Stimulated activated CD8-positive, alpha-beta memory T cell treated with anti-CD3 and anti-CD28 coated beads, Interleukin-12 subunit alpha, Interleukin-12 subunit beta, amount 100 ng/mL, for 24 hours (primary cell): ENCODE measurements around the gene FMN2.

Experiments
- DNase-seq: peaks from one replicate; pipeline ENCODE4 v3.0.0-alpha.2; 2020; ENCODE audit errors: extremely low read depth

Gene FMN2

GRCh38 chr1:240198376-240198775, 106.7 kb downstream of the FMN2 start:
- no peak for DNase-seq

- DNase-seq, result no peak
Measured at GRCh38 chr1:240199758-240200645, 108.3 kb downstream of the FMN2 start.

DNA sequence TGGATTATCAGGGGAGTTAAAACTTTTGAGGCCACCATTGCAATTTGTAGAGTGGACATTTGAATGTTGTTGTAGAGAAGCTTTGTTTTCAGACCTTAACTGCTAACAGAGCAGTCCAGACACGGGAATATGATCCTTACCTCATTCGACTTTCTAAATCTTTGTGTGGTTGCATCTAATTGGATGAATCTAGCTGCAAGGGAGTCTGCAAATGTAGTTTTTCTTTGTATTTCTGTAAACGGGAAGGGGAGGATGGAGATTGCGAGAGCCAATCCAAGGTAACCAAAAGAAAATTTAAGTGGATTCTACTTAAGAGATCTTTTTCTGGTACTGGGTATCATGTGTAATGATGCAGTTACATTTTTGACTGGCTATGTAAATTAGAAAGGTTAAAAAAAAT, 110.2 kb downstream of the FMN2 start:
- DNase-seq, result no peak

- DNase-seq, result no peak
Measured at GRCh38 chr1:240207073-240207709, 115.5 kb downstream of the FMN2 start.

DNA sequence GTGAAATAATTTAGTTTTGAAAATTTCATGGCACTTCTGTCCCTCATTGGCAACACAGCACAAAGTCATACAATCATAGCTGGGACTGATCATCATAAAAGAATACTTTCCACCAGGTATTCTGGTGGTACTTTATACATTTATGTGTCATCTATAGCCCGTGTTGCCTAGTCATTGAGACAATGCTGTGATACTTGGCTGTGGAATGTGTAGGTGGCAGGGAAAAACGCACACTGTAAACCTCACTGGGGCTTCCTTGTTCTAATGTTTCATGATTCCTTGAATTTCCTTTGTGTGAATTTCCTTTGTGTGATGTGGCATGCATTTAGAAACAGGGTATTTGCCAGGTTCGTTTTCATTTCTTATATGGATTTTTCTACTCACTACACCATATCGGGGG, 118.3 kb downstream of the FMN2 start:
- DNase-seq, result no peak

GRCh38 chr1:240212556-240212955, 120.9 kb downstream of the FMN2 start:
- no peak for DNase-seq

- no peak for DNase-seq
Measured at GRCh38 chr1:240217403-240217802, 125.7 kb downstream of the FMN2 start.

GRCh38 chr1:240219104-240219503, 127.4 kb downstream of the FMN2 start:
- no peak for DNase-seq

DNA sequence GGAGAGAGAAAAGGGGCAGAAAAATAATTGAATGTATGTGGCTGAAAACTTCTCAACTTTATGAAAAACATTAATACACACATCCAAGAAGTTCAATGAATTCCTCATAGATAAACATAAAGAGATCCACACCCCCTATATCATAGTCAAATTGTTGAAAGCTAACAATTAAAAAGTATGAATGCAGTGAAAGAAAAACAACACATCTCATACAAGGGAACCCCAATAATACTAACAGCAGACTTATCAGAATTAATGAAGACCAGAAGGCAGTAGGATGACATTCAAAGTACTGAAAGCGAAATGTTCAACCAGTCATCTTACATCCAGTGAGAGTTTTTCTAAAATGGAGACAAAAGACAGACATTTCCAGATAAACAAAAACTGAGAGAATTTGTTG, 134.4 kb downstream of the FMN2 start:
- DNase-seq, result no peak

- no peak for DNase-seq
Measured at GRCh38 chr1:240230816-240231215, 139.1 kb downstream of the FMN2 start.

DNA sequence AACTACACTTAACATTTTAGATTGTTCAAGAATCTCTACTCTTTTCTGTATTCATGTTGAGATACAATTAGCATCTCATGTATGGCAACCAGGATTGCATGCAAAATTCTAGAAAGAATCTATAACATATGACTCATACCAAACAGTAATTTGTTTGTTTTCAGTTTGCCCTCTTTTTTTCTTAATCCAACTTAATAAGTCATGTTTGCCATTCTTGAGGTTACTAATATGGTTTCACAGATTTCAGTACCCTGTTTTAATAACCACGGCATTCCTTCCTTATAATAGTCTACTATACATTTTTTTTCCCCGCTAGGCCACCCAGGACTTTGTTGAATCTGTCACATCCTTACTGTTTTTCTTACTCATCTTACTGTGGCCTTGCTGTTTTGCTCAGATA, 140.8 kb downstream of the FMN2 start:
- DNase-seq, result no peak

GRCh38 chr1:240234485-240235210, 143.0 kb downstream of the FMN2 start:
- no peak for DNase-seq

GRCh38 chr1:240235521-240236288, 144.0 kb downstream of the FMN2 start:
- no peak for DNase-seq

DNA sequence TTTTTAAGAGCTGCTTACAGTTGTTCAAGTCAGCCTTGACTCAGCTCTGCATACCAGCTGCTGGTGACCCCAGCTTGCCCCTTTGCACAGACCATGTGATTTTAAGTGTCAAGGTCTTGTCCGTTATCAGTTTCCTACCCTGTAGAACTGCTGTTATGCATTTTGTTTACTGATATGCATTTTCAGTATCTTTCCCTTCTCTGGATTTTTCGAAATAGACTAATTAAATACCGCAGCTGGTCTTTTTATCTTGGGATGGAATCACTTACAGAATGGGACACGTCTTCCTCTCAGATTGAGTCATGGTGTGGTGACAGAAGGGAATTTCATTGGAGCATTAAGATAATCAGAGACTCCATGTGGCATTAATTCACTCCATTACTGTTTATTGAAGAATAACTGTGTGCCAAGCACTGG, 145.6 kb downstream of the FMN2 start:
- DNase-seq, result no peak

- no peak for DNase-seq
Measured at GRCh38 chr1:240239309-240239708, 147.6 kb downstream of the FMN2 start.

GRCh38 chr1:240241278-240241677, 149.6 kb downstream of the FMN2 start:
- no peak for DNase-seq

DNA sequence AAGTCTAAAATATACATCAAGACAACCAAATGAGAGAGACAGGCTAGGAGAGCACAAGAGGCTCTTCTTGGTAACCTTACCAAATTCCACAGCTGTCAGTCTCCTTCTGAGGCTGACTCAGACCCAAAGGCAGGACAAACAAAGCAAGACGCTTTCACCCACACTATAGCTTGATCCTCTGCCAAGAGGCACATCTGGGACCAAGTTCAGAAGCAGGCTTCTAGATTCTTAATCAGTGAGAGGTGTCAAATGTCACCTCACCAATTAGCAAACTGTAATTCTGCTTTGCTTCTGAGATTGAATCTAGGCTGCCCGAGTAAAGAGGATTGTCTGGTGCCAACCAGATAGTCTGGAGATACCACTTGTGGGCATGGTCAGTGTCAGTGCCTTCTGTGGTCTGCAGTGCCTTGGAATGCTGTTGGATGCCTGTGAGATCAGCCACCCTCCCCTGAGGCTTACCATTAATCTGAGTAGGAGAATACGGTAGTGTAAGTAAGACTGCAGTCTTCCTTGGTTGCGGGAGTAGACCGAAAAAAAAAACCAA, 151.0 kb downstream of the FMN2 start:
- DNase-seq, result no peak

DNA sequence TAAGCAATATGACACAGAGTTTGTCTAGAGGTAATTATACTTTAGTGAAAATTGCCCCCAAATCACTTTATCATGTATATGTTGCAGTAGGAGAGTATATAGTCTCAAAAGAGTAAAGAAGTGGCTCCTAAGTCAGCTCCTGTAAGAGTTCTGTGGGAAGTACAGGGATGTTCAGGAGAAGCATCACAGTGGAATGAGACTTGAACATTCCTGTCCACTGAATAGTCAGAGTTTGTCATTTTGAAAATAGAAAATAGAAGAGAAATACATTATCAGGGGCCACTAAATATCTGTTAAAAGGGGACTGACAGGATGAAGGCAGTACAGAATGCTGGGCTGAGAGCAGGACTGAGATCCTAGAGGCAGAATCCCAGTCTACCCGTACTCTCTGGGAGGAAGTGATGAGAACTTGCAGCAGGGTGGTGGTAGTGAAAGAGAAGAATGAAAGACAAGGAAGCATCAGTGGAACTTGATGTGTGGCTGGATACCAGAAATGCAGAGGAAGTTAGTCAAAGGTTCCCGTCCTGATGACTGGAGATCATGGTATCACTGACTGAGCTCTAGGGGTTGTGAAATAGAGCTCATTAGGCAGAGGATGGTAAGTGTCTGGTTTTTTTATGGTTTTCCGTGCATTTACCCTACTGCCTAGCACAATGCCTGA, 153.4 kb downstream of the FMN2 start:
- DNase-seq, result no peak

GRCh38 chr1:240245629-240246020, 153.9 kb downstream of the FMN2 start:
- no peak for DNase-seq

- no peak for DNase-seq
Measured at GRCh38 chr1:240247899-240248298, 156.2 kb downstream of the FMN2 start.

- DNase-seq, result no peak
Measured at GRCh38 chr1:240254006-240254405, 162.3 kb downstream of the FMN2 start.
